ENCODE data around the gene ZNHIT2. TPM values are rescaled to one million over a fixed set of nuclear protein-coding genes. Genes with fewer than 3 reads are reported as not detected.

The ZNHIT2 gene
- total RNA-seq, 6 experiments from 2014 or later = 4.9 to 15.7 (median 6.2) TPM

GRCh38 chr11:65086809-65087208, 30.7 kb downstream of the ZNHIT2 start:
- no peak overlapping the region for H3K27ac ChIP-seq
- intact Hi-C loops (cut with DNase I) = no loop called here
- no peak for ATAC-seq
- 100% methylated on average over 3 of the region's 9 CpGs for WGBS (ENCODE audit: insufficient coverage, low coverage, low lambda C conversion rate, missing lambda C conversion rate)
- H3K4me1 ChIP-seq = peaks cover 0 to 16% (median 4%) of the 10 kb centered on the region in 4 donors
- no peak overlapping the region for H3K4me3 ChIP-seq
- DNase-seq = no peak
- no peak for TF ChIP-seq POLR2A (IDR thresholded peaks at IDR 0.05)
- TF ChIP-seq, protein P1, sequence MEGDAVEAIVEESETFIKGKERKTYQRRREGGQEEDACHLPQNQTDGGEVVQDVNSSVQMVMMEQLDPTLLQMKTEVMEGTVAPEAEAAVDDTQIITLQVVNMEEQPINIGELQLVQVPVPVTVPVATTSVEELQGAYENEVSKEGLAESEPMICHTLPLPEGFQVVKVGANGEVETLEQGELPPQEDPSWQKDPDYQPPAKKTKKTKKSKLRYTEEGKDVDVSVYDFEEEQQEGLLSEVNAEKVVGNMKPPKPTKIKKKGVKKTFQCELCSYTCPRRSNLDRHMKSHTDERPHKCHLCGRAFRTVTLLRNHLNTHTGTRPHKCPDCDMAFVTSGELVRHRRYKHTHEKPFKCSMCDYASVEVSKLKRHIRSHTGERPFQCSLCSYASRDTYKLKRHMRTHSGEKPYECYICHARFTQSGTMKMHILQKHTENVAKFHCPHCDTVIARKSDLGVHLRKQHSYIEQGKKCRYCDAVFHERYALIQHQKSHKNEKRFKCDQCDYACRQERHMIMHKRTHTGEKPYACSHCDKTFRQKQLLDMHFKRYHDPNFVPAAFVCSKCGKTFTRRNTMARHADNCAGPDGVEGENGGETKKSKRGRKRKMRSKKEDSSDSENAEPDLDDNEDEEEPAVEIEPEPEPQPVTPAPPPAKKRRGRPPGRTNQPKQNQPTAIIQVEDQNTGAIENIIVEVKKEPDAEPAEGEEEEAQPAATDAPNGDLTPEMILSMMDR (IDR thresholded peaks at IDR 0.05) = no peak
- H3K36me3 ChIP-seq = peaks cover 0 to 23% (median 7%) of the 10 kb centered on the region in 4 donors
- H3K27me3 ChIP-seq = no peaks in the 10 kb centered on the region
- no peaks in the 10 kb centered on the region for H3K9me3 ChIP-seq

GRCh38 chr11:65085446-65085845, 32.1 kb downstream of the ZNHIT2 start:
- intact Hi-C loops (cut with DNase I) = no loop called here

DNA sequence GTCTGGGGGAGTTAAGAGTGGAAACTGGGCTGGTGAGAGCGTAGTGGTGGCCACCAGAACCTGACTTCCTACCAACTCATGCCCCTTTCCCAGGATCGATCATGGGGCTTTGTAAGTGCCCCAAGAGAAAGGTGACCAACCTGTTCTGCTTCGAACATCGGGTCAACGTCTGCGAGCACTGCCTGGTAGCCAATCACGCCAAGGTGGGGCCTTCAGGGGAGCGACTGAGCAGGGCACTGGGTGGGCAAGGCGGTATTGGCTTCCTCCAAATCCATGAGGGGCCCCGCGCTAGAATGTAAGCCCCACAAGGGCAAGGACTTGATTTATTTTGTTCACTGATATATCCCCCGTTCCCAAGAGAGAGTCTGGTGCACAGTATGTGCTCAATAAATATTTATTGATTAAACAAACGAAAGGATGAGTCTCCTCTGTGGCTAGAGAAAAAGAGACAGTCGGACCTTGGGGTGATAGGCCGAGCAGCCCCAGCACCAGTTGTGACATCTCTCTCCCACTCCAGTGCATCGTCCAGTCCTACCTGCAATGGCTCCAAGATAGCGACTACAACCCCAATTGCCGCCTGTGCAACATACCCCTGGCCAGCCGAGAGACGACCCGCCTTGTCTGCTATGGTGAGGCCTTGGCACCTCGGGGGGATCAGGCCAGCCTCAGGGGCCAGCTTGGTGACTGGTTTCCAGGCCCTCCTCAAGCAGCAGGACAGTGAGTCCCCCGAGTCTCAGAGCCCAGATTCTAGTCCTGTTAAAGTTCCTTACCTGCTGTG, 32.7 kb downstream of the ZNHIT2 start:
- 38% methylated on average over 11 of the region's 23 CpGs for WGBS (ENCODE audit: insufficient coverage, low coverage, low lambda C conversion rate, missing lambda C conversion rate)
- ATAC-seq (peak in 1 of 4 donors; percentile 4), DNase-seq (no peak)
- Histone ChIP-seq H3K9me3 (no peaks in the 10 kb centered on the region), H3K27ac (peak overlapping the region; percentile 59 to 91 (median 83)), H3K36me3 (peaks cover 0 to 23% (median 7%) of the 10 kb centered on the region in 4 donors), H3K27me3 (no peaks in the 10 kb centered on the region), H3K4me3 (peak overlapping the region; percentile 69 to 80 (median 73)), H3K4me1 (peaks cover 0 to 16% (median 4%) of the 10 kb centered on the region in 4 donors)
- intact Hi-C loops (cut with DNase I) = no loop called here
- TF ChIP-seq, protein P1 (IDR thresholded peaks at IDR 0.05) = no peak
- TF ChIP-seq POLR2A (IDR thresholded peaks at IDR 0.05) = no peak

More at GRCh38 chr11:65085446-65085845, 32.1 kb downstream of the ZNHIT2 start:
- Histone ChIP-seq H3K4me1 (peaks cover 0 to 16% (median 4%) of the 10 kb centered on the region in 4 donors), H3K4me3 (no peak overlapping the region), H3K9me3 (no peaks in the 10 kb centered on the region), H3K27me3 (no peaks in the 10 kb centered on the region), H3K36me3 (peaks cover 0 to 23% (median 7%) of the 10 kb centered on the region in 4 donors), H3K27ac (no peak overlapping the region)
- TF ChIP-seq, protein P1 (IDR thresholded peaks at IDR 0.05) = no peak
- no peak for TF ChIP-seq POLR2A (IDR thresholded peaks at IDR 0.05)
- ATAC-seq (no peak), DNase-seq (no peak)
- 95% methylated on average over 4 of the region's 4 CpGs for WGBS (ENCODE audit: insufficient coverage, low coverage, low lambda C conversion rate, missing lambda C conversion rate)

DNA sequence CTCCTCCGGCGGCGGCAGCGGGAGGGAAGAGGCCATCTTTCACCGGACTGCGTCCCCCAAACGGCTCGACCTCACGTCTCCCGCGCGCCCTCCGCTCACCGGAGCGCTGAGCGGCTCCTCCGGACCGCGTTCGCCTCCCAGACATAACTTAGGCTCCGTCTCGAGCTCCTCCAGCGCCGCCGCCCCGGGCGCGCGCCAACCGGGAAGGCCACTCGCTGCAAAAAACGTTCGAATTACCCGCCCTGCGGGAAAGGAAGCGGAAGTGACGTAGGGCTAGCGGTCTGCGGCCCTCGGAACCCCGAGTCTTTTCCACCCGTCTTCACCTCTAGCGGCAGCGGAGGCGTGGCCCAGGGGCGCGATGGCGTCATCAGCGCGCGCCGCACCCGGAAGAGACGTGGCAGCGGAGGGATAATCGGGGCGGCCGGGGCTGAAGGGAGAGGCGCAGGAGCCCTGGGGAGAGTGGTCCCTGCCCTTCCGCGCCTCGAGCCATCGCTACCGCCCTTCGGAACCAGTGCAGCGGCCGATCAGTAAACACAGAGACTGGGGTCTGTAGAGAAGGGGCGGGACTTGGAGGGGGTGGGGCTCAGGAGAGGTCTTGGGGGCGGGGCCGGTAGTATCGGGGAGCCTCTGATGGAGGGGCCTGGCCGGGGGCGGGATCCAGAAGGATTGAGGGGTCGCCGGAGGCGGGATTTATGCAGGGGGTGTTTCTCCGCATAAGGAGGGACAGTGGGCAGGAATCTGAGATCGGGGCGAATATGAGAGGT, 33.5 kb downstream of the ZNHIT2 start, which contains the start of the genes CDCA5 and ZFPL1:
CDCA5 (minus strand) TSS at position 207 of the 764 bp plus-strand sequence; CDS start at position 145, 62 bp downstream.
ZFPL1 (plus strand) TSS at position 389 of the 764 bp plus-strand sequence. CDS start 477 bp downstream, outside the sequence.
- TF ChIP-seq POLR2A (IDR thresholded peaks at IDR 0.05) = no peak
- TF ChIP-seq, protein P1 (IDR thresholded peaks at IDR 0.05) = no peak
- WGBS (ENCODE audit: insufficient coverage, low coverage, low lambda C conversion rate, missing lambda C conversion rate) = 2% methylated on average over 27 of the region's 79 CpGs
- Histone ChIP-seq H3K27ac (peak within 1 kb of the TSS; percentile 59 to 91 (median 83)), H3K9me3 (no peaks in the 10 kb centered on the region), H3K36me3 (peaks cover 0 to 23% (median 7%) of the 10 kb centered on the region in 4 donors), H3K4me1 (peaks cover 0 to 16% (median 4%) of the 10 kb centered on the region in 4 donors), H3K27me3 (no peaks in the 10 kb centered on the region), H3K4me3 (peak within 1 kb of the TSS; percentile 69 to 80 (median 73))
- intact Hi-C loops (cut with DNase I) = no loop called here
- peak; percentile 92 to 96 (median 96) for DNase-seq
- ATAC-seq = peak; percentile 89 to 97 (median 96)
